Activated CD4-positive, alpha-beta T cell treated with anti-CD3 and anti-CD28 coated beads for 36 hours (primary cell): ENCODE data around the gene CPHXL2. TPM values are rescaled to one million over a fixed set of nuclear protein-coding genes. Genes with fewer than 3 reads are reported as not detected.

Experiments used
- total RNA-seq, 2 experiments: library from RNA; stranded (reverse); gene quantifications; one replicate each; pipeline ENCODE4 v1.2.3, GENCODE V29; 2021

The CPHXL2 gene
- total RNA-seq, 2 experiments from 2014 or later: not detected

Other genes starting within 250 kb of the CPHXL2 start
- 10 to 100 TPM; 44.0 to 48.2 TPM for gene CFDP1, start 243.5 kb downstream of the CPHXL2 start, total RNA-seq
- gene TMEM170A, start 212.3 kb downstream of the CPHXL2 start, total RNA-seq: 10 to 100 TPM; 22.0 to 30.5 TPM
- not detected for gene CHST6, start 181.6 kb downstream of the CPHXL2 start, total RNA-seq
- under 1 TPM; 0.40 to 0.41 TPM for gene CHST5, start 140.9 kb downstream of the CPHXL2 start, total RNA-seq
- gene TMEM231, start 120.8 kb downstream of the CPHXL2 start, total RNA-seq: 1 to 10 TPM; 3.6 to 4.1 TPM
- 10 to 100 TPM; 31.9 to 58.0 TPM for gene GABARAPL2, start 110.6 kb downstream of the CPHXL2 start, total RNA-seq
- gene ADAT1, start 53.7 kb downstream of the CPHXL2 start, total RNA-seq: 10 to 100 TPM; 48.3 to 55.7 TPM
- 100 to 1,000 TPM; 309 to 332 TPM for gene KARS1, start 29.3 kb downstream of the CPHXL2 start, total RNA-seq
- gene TERF2IP, start 29.2 kb downstream of the CPHXL2 start, total RNA-seq: 10 to 100 TPM; 70.6 to 72.6 TPM
- gene DUXB, start 24.5 kb upstream of the CPHXL2 start, total RNA-seq: not detected
- gene CPHXL, start 49.5 kb upstream of the CPHXL2 start, total RNA-seq: not detected